ENCODE measurements around the gene CARD19. TPM values are rescaled to one million over a fixed set of nuclear protein-coding genes. Genes with fewer than 3 reads are reported as not detected.

The CARD19 gene
- total RNA-seq, 1 experiment from 2014 or later, result 63.4 TPM

- intact Hi-C loops (cut with micrococcal nuclease; ENCODE audit: unreplicated experiment), result no loop called here
- Histone ChIP-seq H3K9me3 (ENCODE audit: control insufficient read depth, insufficient read depth, low read depth, low read length) (no peaks in the 10 kb centered on the region), H3K4me3 (ENCODE audit: low read depth in 2 of 2, low read length in 2 of 2) (no peak overlapping the region), H3K27me3 (ENCODE audit: control insufficient read depth, insufficient read depth, low read length) (no peaks in the 10 kb centered on the region), H3K4me1 (ENCODE audit: control insufficient read depth, insufficient read depth, low read length) (no peaks in the 10 kb centered on the region), H3K27ac (ENCODE audit: low read length) (no peak overlapping the region), H3K36me3 (ENCODE audit: control insufficient read depth, insufficient read depth, low read length) (no peaks in the 10 kb centered on the region)
- CTCF ChIA-PET, result no interaction called here
- TF ChIP-seq CTCF (IDR thresholded peaks at IDR 0.05) (no peak), TCF7L2 (IDR thresholded peaks at IDR 0.05; ENCODE audit: low read depth, low read length) (no peak), REST (IDR thresholded peaks at IDR 0.05; ENCODE audit: insufficient read depth in 1 of 2, low read depth in 2 of 2, low read length in 1 of 2) (no peak), POLR2AphosphoS5 (IDR thresholded peaks at IDR 0.05; ENCODE audit: low read depth, low read length) (no peak), SIN3A (IDR thresholded peaks at IDR 0.05; ENCODE audit: borderline replicate concordance, insufficient read depth, low read depth, low read length) (no peak)
- BruUV-seq (replicated peaks), result no TSS peak
- in situ Hi-C loops (cut with HindIII; ENCODE audit: low pct_unique_long_range_greater_than_20kb, low sequenced_read_pairs), result no loop called here
- POLR2A ChIA-PET, result no interaction called here
- DNase-seq (ENCODE audit: low read depth, low spot score) (no peak), ATAC-seq (no peak)
Measured at GRCh38 chr9:93079371-93079770, 16.6 kb upstream of the CARD19 start.

- no TSS peak for BruUV-seq (replicated peaks)
- no peaks in the 10 kb centered on the region for H3K9me3 ChIP-seq (ENCODE audit: control insufficient read depth, insufficient read depth, low read depth, low read length)
- ChIA-PET CTCF (interaction anchor here (0.6 kb wide), 1 partner anchor 395 kb away, joined by 5 read pairs; no protein-coding TSS in a partner anchor), POLR2A (no interaction called here)
- H3K27me3 ChIP-seq (ENCODE audit: control insufficient read depth, insufficient read depth, low read length), result no peaks in the 10 kb centered on the region
- H3K27ac ChIP-seq (ENCODE audit: low read length), result no peak overlapping the region
- DNase-seq (ENCODE audit: low read depth, low spot score), result no peak
- intact Hi-C loops (cut with micrococcal nuclease; ENCODE audit: unreplicated experiment), result no loop called here
- in situ Hi-C loops (cut with HindIII; ENCODE audit: low pct_unique_long_range_greater_than_20kb, low sequenced_read_pairs), result no loop called here
- H3K4me3 ChIP-seq (ENCODE audit: low read depth in 2 of 2, low read length in 2 of 2), result no peak overlapping the region
- no peak for ATAC-seq
- no peak for TF ChIP-seq TCF7L2 (IDR thresholded peaks at IDR 0.05; ENCODE audit: low read depth, low read length)
- TF ChIP-seq CTCF (IDR thresholded peaks at IDR 0.05), result no peak
- no peak for TF ChIP-seq REST (IDR thresholded peaks at IDR 0.05; ENCODE audit: insufficient read depth in 1 of 2, low read depth in 2 of 2, low read length in 1 of 2)
- TF ChIP-seq SIN3A (IDR thresholded peaks at IDR 0.05; ENCODE audit: borderline replicate concordance, insufficient read depth, low read depth, low read length), result no peak
- no peak for TF ChIP-seq POLR2AphosphoS5 (IDR thresholded peaks at IDR 0.05; ENCODE audit: low read depth, low read length)
- no peaks in the 10 kb centered on the region for H3K4me1 ChIP-seq (ENCODE audit: control insufficient read depth, insufficient read depth, low read length)
- no peaks in the 10 kb centered on the region for H3K36me3 ChIP-seq (ENCODE audit: control insufficient read depth, insufficient read depth, low read length)
Measured at GRCh38 chr9:93080406-93080805, 15.6 kb upstream of the CARD19 start.
